ENCODE measurements around the gene GSTM3.
"Not testable (repeated sequence)": the region's sequence is repeated elsewhere in the genome, so short reads cannot be mapped to it uniquely, and the experiment has no call there.

GSTM3 gene

GRCh38 chr1:109763646-109764415 lies 23.0 kb upstream of the GSTM3 start, which contains the start of gene EPS8L3:
TSS of gene EPS8L3 (minus strand) at chr1:109763923. CDS start at chr1:109761749, 2,174 bp downstream.
- TF ChIP-seq JUND (IDR thresholded peaks at IDR 0.05; ENCODE audit: low read depth): no peak
- no peak for DNase-seq (ENCODE audit: low read depth in 1 of 2, low spot score in 1 of 2)
- in situ Hi-C loops (cut with HindIII; ENCODE audit: low pct_unique_long_range_greater_than_20kb, low sequenced_read_pairs): no loop called here

- no peak for TF ChIP-seq JUND (IDR thresholded peaks at IDR 0.05; ENCODE audit: low read depth)
- in situ Hi-C loops (cut with HindIII; ENCODE audit: low pct_unique_long_range_greater_than_20kb, low sequenced_read_pairs): no loop called here
- DNase-seq (ENCODE audit: low read depth in 1 of 2, low spot score in 1 of 2): no peak
These were observed 22.2 kb upstream of the GSTM3 start for GRCh38 chr1:109762821-109763645.

GRCh38 chr1:109762039-109762585 lies 21.3 kb upstream of the GSTM3 start:
- in situ Hi-C loops (cut with HindIII; ENCODE audit: low pct_unique_long_range_greater_than_20kb, low sequenced_read_pairs): no loop called here

GRCh38 chr1:109761227-109762038 lies 20.6 kb upstream of the GSTM3 start:
- in situ Hi-C loops (cut with HindIII; ENCODE audit: low pct_unique_long_range_greater_than_20kb, low sequenced_read_pairs): no loop called here
- TF ChIP-seq JUND (IDR thresholded peaks at IDR 0.05; ENCODE audit: low read depth): no peak
- DNase-seq (ENCODE audit: low read depth in 1 of 2, low spot score in 1 of 2): no peak

More at GRCh38 chr1:109762039-109762585, 21.3 kb upstream of the GSTM3 start:
- no peak for TF ChIP-seq JUND (IDR thresholded peaks at IDR 0.05; ENCODE audit: low read depth)
- no peak for DNase-seq (ENCODE audit: low read depth in 1 of 2, low spot score in 1 of 2)

- in situ Hi-C loops (cut with HindIII; ENCODE audit: low pct_unique_long_range_greater_than_20kb, low sequenced_read_pairs): no loop called here
- TF ChIP-seq JUND (IDR thresholded peaks at IDR 0.05; ENCODE audit: low read depth): no peak
- DNase-seq (ENCODE audit: low read depth in 1 of 2, low spot score in 1 of 2): no peak
These were observed 19.9 kb upstream of the GSTM3 start for GRCh38 chr1:109760581-109761226.

GRCh38 chr1:109759513-109760334 lies 18.9 kb upstream of the GSTM3 start:
- DNase-seq (ENCODE audit: low read depth in 1 of 2, low spot score in 1 of 2): no peak
- in situ Hi-C loops (cut with HindIII; ENCODE audit: low pct_unique_long_range_greater_than_20kb, low sequenced_read_pairs): no loop called here
- TF ChIP-seq JUND (IDR thresholded peaks at IDR 0.05; ENCODE audit: low read depth): no peak

- no peak for DNase-seq (ENCODE audit: low read depth in 1 of 2, low spot score in 1 of 2)
- in situ Hi-C loops (cut with HindIII; ENCODE audit: low pct_unique_long_range_greater_than_20kb, low sequenced_read_pairs): no loop called here
- TF ChIP-seq JUND (IDR thresholded peaks at IDR 0.05; ENCODE audit: low read depth): no peak
These were observed 17.3 kb upstream of the GSTM3 start for GRCh38 chr1:109757936-109758786.

GRCh38 chr1:109756848-109757521 lies 16.1 kb upstream of the GSTM3 start:
- no peak for DNase-seq (ENCODE audit: low read depth in 1 of 2, low spot score in 1 of 2)
- TF ChIP-seq JUND (IDR thresholded peaks at IDR 0.05; ENCODE audit: low read depth): no peak
- in situ Hi-C loops (cut with HindIII; ENCODE audit: low pct_unique_long_range_greater_than_20kb, low sequenced_read_pairs): no loop called here

- in situ Hi-C loops (cut with HindIII; ENCODE audit: low pct_unique_long_range_greater_than_20kb, low sequenced_read_pairs); DNase-seq (ENCODE audit: low read depth in 1 of 2, low spot score in 1 of 2): not testable (repeated sequence)
These were observed 15.5 kb upstream of the GSTM3 start for GRCh38 chr1:109756325-109756724.

GRCh38 chr1:109754738-109755137 lies 13.9 kb upstream of the GSTM3 start:
- DNase-seq (ENCODE audit: low read depth in 1 of 2, low spot score in 1 of 2): no peak
- no peak for TF ChIP-seq JUND (IDR thresholded peaks at IDR 0.05; ENCODE audit: low read depth)
- in situ Hi-C loops (cut with HindIII; ENCODE audit: low pct_unique_long_range_greater_than_20kb, low sequenced_read_pairs): no loop called here

Measured in T47D (cell line).